ENCODE measurements around the gene GAL3ST3. TPM values are rescaled to one million over a fixed set of nuclear protein-coding genes. Genes with fewer than 3 reads are reported as not detected.

Gene GAL3ST3
- total and polyA plus RNA-seq, 7 donors: 0.04 TPM; not detected in 6

- no peaks in the 10 kb centered on the region for H3K9me3 ChIP-seq
- H3K36me3 ChIP-seq: no peaks in the 10 kb centered on the region
- WGBS, 2 donors: 69 to 87% methylated on average over 4 of the region's 4 CpGs
- no peak for DNase-seq
- peaks cover 7 to 18% (median 17%) of the 10 kb centered on the region in 3 donors for H3K27me3 ChIP-seq
- no peak overlapping the region for H3K27ac ChIP-seq
- intact Hi-C loops (cut with DNase I): no loop called here
- no peak for TF ChIP-seq POLR2AphosphoS5 (IDR thresholded peaks at IDR 0.05)
- no peak for TF ChIP-seq CTCF (IDR thresholded peaks at IDR 0.05)
- TF ChIP-seq POLR2A (IDR thresholded peaks at IDR 0.05): no peak
- no peak for TF ChIP-seq EP300 (IDR thresholded peaks at IDR 0.05)
- H3K4me3 ChIP-seq: no peak overlapping the region
- H3K4me1 ChIP-seq: peaks cover 0 to 4% (median 3%) of the 10 kb centered on the region in 4 donors
Measured at GRCh38 chr11:66017321-66017720, 31.6 kb downstream of the GAL3ST3 start.

- Histone ChIP-seq H3K36me3 (no peaks in the 10 kb centered on the region), H3K4me3 (no peak overlapping the region), H3K27me3 (peaks cover 13 to 24% (median 22%) of the 10 kb centered on the region in 3 donors), H3K4me1 (peaks cover 0 to 6% (median 5%) of the 10 kb centered on the region in 4 donors), H3K27ac (no peak overlapping the region), H3K9me3 (no peaks in the 10 kb centered on the region)
- 89 to 90% methylated on average over 10 of the region's 10 CpGs for WGBS, 2 donors
- no peak for TF ChIP-seq POLR2A (IDR thresholded peaks at IDR 0.05)
- TF ChIP-seq POLR2AphosphoS5 (IDR thresholded peaks at IDR 0.05): no peak
- TF ChIP-seq EP300 (IDR thresholded peaks at IDR 0.05): no peak
- no peak for TF ChIP-seq CTCF (IDR thresholded peaks at IDR 0.05)
- no peak for DNase-seq
- intact Hi-C loops (cut with DNase I): no loop called here
Measured at GRCh38 chr11:66016793-66017177, 32.2 kb downstream of the GAL3ST3 start.

- H3K27me3 ChIP-seq: peaks cover 15 to 29% (median 27%) of the 10 kb centered on the region in 3 donors
- no peak for DNase-seq
- 85 to 90% methylated on average over 18 of the region's 18 CpGs for WGBS, 2 donors
- TF ChIP-seq CTCF (IDR thresholded peaks at IDR 0.05) (no peak), POLR2A (IDR thresholded peaks at IDR 0.05) (no peak), EP300 (IDR thresholded peaks at IDR 0.05) (no peak), POLR2AphosphoS5 (IDR thresholded peaks at IDR 0.05) (no peak)
- peaks cover 0 to 11% (median 8%) of the 10 kb centered on the region in 4 donors for H3K4me1 ChIP-seq
- H3K4me3 ChIP-seq: no peak overlapping the region
- H3K27ac ChIP-seq: no peak overlapping the region
- no peaks in the 10 kb centered on the region for H3K36me3 ChIP-seq
- intact Hi-C loops (cut with DNase I): no loop called here
- H3K9me3 ChIP-seq: no peaks in the 10 kb centered on the region
Measured at GRCh38 chr11:66015936-66016792, 32.8 kb downstream of the GAL3ST3 start.

GRCh38 chr11:66015454-66015881 is 33.5 kb downstream of the GAL3ST3 start:
- Histone ChIP-seq H3K4me3 (no peak overlapping the region), H3K9me3 (no peaks in the 10 kb centered on the region), H3K27me3 (peaks cover 15 to 29% (median 27%) of the 10 kb centered on the region in 3 donors), H3K4me1 (peaks cover 0 to 11% (median 8%) of the 10 kb centered on the region in 4 donors), H3K36me3 (no peaks in the 10 kb centered on the region), H3K27ac (no peak overlapping the region)
- DNase-seq: no peak
- intact Hi-C loops (cut with DNase I): no loop called here
- no peak for TF ChIP-seq EP300 (IDR thresholded peaks at IDR 0.05)
- TF ChIP-seq POLR2AphosphoS5 (IDR thresholded peaks at IDR 0.05): no peak
- TF ChIP-seq CTCF (IDR thresholded peaks at IDR 0.05): no peak
- TF ChIP-seq POLR2A (IDR thresholded peaks at IDR 0.05): no peak
- WGBS, 2 donors: 89 to 93% methylated on average over 7 of the region's 7 CpGs

Measured in sigmoid colon (tissue), 7 donors.